Body of pancreas (tissue), 4 donors: ENCODE data around the gene ILDR2. TPM values are rescaled to one million over a fixed set of nuclear protein-coding genes. Genes with fewer than 3 reads are reported as not detected.

ENCODE experiments used
- ATAC-seq: fragments of 150-250 bp; one replicate; pipeline ENCODE4 v1.9.1; 2016
- DNase-seq, 4 donors: peaks; one replicate each; pipeline ENCODE4 v3.0.0-alpha.2; 2019
- H3K27ac ChIP-seq, 4 donors: fragments of 200-600 bp; sonication (generic); 1 replicate in 3 of 4; 2 replicates in 1 of 4; pipeline versions ENCODE4 v1.5.1 to v1.6.1; 2016 to 2019; ENCODE audit warnings: mild to moderate bottlenecking in 1 of 4, mixed read lengths in 1 of 4, moderate library complexity in 1 of 4
- H3K27me3 ChIP-seq, 2 donors: fragments of 200-600 bp; sonication (generic); one replicate each; pipeline ENCODE4 v1.6.0; 2016; ENCODE audit warnings: mild to moderate bottlenecking in 1 of 2
- H3K36me3 ChIP-seq, 2 donors: fragments of 200-600 bp; sonication (generic); replicated peaks in 1 of 2; 2 replicates each; pipeline ENCODE4 v1.5.1; 2016; ENCODE audit warnings: low read depth in 2 of 2; ENCODE audit not compliant: insufficient read depth in 1 of 2
- H3K4me1 ChIP-seq: fragments of 200-600 bp; sonication (generic); one replicate; pipeline ENCODE4 v1.6.0; 2016
- H3K4me3 ChIP-seq, 2 donors: fragments of 200-600 bp; sonication (generic); 1 replicate in 1 of 2; 2 replicates in 1 of 2; pipeline ENCODE4 v1.5.1; 2016 to 2019
- H3K9me3 ChIP-seq, 3 donors: fragments of 200-600 bp; sonication (generic); 1 replicate in 2 of 3; 2 replicates in 1 of 3; pipeline ENCODE4 v1.5.1; 2016
- CTCF ChIP-seq, 7 experiments: fragments of 450-650 bp in 4 of 7; fragments of 200-600 bp in 3 of 7; sonication (generic) in 3 of 7; IDR thresholded peaks; one replicate each; pipeline ENCODE4 v1.5.1; 2016 to 2019; ENCODE audit warnings: antibody characterized with exemption in 7 of 7
- POLR2A ChIP-seq, 3 donors: fragments of 450-650 bp; IDR thresholded peaks; one replicate each; pipeline ENCODE4 v1.6.1; 2016; ENCODE audit warnings: antibody characterized with exemption in 3 of 3, mild to moderate bottlenecking in 2 of 3
- WGBS, 2 donors: methylation state at CpG; one replicate each; pipeline ENCODE4 v1.1.5; 2017; 5-methylcytosine and 5-hydroxymethylcytosine counted together
- intact Hi-C: fragments of 100-400 bp; cut with DNase I; formaldehyde crosslinking; loops from one replicate; pipeline ENCODE4 v1.15.1; 2023
- total RNA-seq, 2 donors: library from RNA; depleted of rRNA; stranded (reverse); fragments of >200 nt; gene quantifications; one replicate each; pipeline ENCODE4 v1.1.0, GENCODE V29; 2016

The ILDR2 gene
- total RNA-seq, 2 donors from 2014 or later = 0.52 to 0.66 TPM

- 67 to 71% methylated on average over 3 of the region's 3 CpGs for WGBS, 2 donors
Observed at GRCh38 chr1:166999500-167000055, 24.2 kb upstream of the ILDR2 start.

GRCh38 chr1:166999075-166999474 is 23.7 kb upstream of the ILDR2 start:
- no peaks in the 10 kb centered on the region for H3K27me3 ChIP-seq
- DNase-seq (no peak), ATAC-seq (no peak)
- no peak overlapping the region for H3K4me3 ChIP-seq
- TF ChIP-seq CTCF (IDR thresholded peaks at IDR 0.05) (no peak), POLR2A (IDR thresholded peaks at IDR 0.05) (no peak)
- H3K4me1 ChIP-seq = no peaks in the 10 kb centered on the region
- no peak overlapping the region for H3K27ac ChIP-seq
- WGBS, 2 donors = 72 to 77% methylated on average over 1 of the region's 1 CpG
- intact Hi-C loops = no loop called here
- H3K9me3 ChIP-seq = no peaks in the 10 kb centered on the region
- H3K36me3 ChIP-seq = no peaks in the 10 kb centered on the region

More at GRCh38 chr1:166999500-167000055, 24.2 kb upstream of the ILDR2 start:
- TF ChIP-seq CTCF (IDR thresholded peaks at IDR 0.05) (no peak), POLR2A (IDR thresholded peaks at IDR 0.05) (no peak)
- no peaks in the 10 kb centered on the region for H3K27me3 ChIP-seq
- intact Hi-C loops = no loop called here
- no peaks in the 10 kb centered on the region for H3K36me3 ChIP-seq
- H3K4me3 ChIP-seq = no peak overlapping the region
- H3K4me1 ChIP-seq = no peaks in the 10 kb centered on the region
- no peaks in the 10 kb centered on the region for H3K9me3 ChIP-seq
- ATAC-seq = no peak
- no peak for DNase-seq
- no peak overlapping the region for H3K27ac ChIP-seq

- 87 to 88% methylated on average over 35 to 39 of the region's 45 CpGs for WGBS, 2 donors
- H3K4me3 ChIP-seq = no peak within 1 kb of the TSS
- no peaks in the 10 kb centered on the region for H3K9me3 ChIP-seq
- intact Hi-C loops = no loop called here
- H3K27me3 ChIP-seq = no peaks in the 10 kb centered on the region
- ATAC-seq (no peak), DNase-seq (no peak)
- no peaks in the 10 kb centered on the region for H3K4me1 ChIP-seq
- no peak within 1 kb of the TSS for H3K27ac ChIP-seq
- no peaks in the 10 kb centered on the region for H3K36me3 ChIP-seq
- TF ChIP-seq POLR2A (IDR thresholded peaks at IDR 0.05) = no peak
- TF ChIP-seq CTCF (IDR thresholded peaks at IDR 0.05) = no peak
Observed at GRCh38 chr1:166988974-166989515, 13.7 kb upstream of the ILDR2 start, which contains the start of gene MAEL. Gene MAEL, plus strand, starts transcription at chr1:166989280. Its CDS starts 73 bp downstream, at chr1:166989353.

- Histone ChIP-seq H3K4me3 (no peak overlapping the region), H3K27ac (no peak overlapping the region), H3K27me3 (no peaks in the 10 kb centered on the region), H3K4me1 (no peaks in the 10 kb centered on the region), H3K36me3 (no peaks in the 10 kb centered on the region), H3K9me3 (no peaks in the 10 kb centered on the region)
- ATAC-seq (no peak), DNase-seq (no peak)
- WGBS, 2 donors = 95 to 100% methylated on average over 1 of the region's 1 CpG
- intact Hi-C loops = no loop called here
- TF ChIP-seq POLR2A (IDR thresholded peaks at IDR 0.05) (no peak), CTCF (IDR thresholded peaks at IDR 0.05) (no peak)
Observed at GRCh38 chr1:166981589-166981988, 6.2 kb upstream of the ILDR2 start.

GRCh38 chr1:166980818-166981217 is 5.5 kb upstream of the ILDR2 start:
- Histone ChIP-seq H3K27me3 (no peaks in the 10 kb centered on the region), H3K36me3 (no peaks in the 10 kb centered on the region), H3K4me3 (no peak overlapping the region), H3K27ac (no peak overlapping the region), H3K4me1 (no peaks in the 10 kb centered on the region), H3K9me3 (no peaks in the 10 kb centered on the region)
- TF ChIP-seq CTCF (IDR thresholded peaks at IDR 0.05) (no peak), POLR2A (IDR thresholded peaks at IDR 0.05) (no peak)
- intact Hi-C loops = no loop called here
- DNase-seq (peak in 1 of 4 donors; percentile 18), ATAC-seq (peak; percentile 58)
- 84 to 90% methylated on average over 3 of the region's 3 CpGs for WGBS, 2 donors
